HG03565 (cell line): Measurements from ENCODE around the gene EIF3I.
"Not testable (repeated sequence)": the region's sequence is repeated elsewhere in the genome, so short reads cannot be mapped to it uniquely, and the experiment has no call there.

Experiments
- ATAC-seq: cut with Tn5 transposase; IDR thresholded peaks from one replicate; pipeline ENCODE4 v1.9.1; 2021; ENCODE audit warnings: mild to moderate bottlenecking, moderate library complexity; ENCODE audit not compliant: unreplicated experiment

EIF3I gene

GRCh38 chr1:32263236-32263593 is 41.0 kb downstream of the EIF3I start:
- ATAC-seq: not testable (repeated sequence)

GRCh38 chr1:32263744-32264143 is 41.5 kb downstream of the EIF3I start:
- no peak for ATAC-seq

GRCh38 chr1:32265846-32266245 is 43.6 kb downstream of the EIF3I start:
- no peak for ATAC-seq

GRCh38 chr1:32266921-32267591 is 44.8 kb downstream of the EIF3I start:
- ATAC-seq: no peak

- no peak for ATAC-seq
These were observed 47.5 kb downstream of the EIF3I start for GRCh38 chr1:32269744-32270143.

- no peak for ATAC-seq
These were observed 50.6 kb downstream of the EIF3I start for GRCh38 chr1:32272557-32273390.

- ATAC-seq: no peak
These were observed 51.4 kb downstream of the EIF3I start for GRCh38 chr1:32273391-32274208.

- no peak for ATAC-seq
These were observed 52.6 kb downstream of the EIF3I start for GRCh38 chr1:32274646-32275340.

- no peak for ATAC-seq
These were observed 53.2 kb downstream of the EIF3I start for GRCh38 chr1:32275424-32275823.

GRCh38 chr1:32276032-32276782 is 54.0 kb downstream of the EIF3I start:
- ATAC-seq: no peak
